Activated CD8-positive, alpha-beta T cell treated with anti-CD3 and anti-CD28 coated beads for 36 hours (primary cell): ENCODE results near the gene KRT80. TPM values are rescaled to one million over a fixed set of nuclear protein-coding genes. Genes with fewer than 3 reads are reported as not detected.

Source experiments
- ATAC-seq: fragments of 200-7000 bp; cut with Tn5 transposase; one replicate; pipeline ENCODE4 v1.10.0; 2021; ENCODE audit warnings: mild to moderate bottlenecking, moderate library complexity
- CTCF ChIA-PET: fragments of 350-600 bp; sonication (Branson Sonifier 250); formaldehyde crosslinking; loops from one replicate; lab custom pipeline; 2021; ENCODE audit warnings: antibody characterized with exemption; lab: Charles Lee
- POLR2A ChIA-PET: fragments of 350-600 bp; sonication (Branson Sonifier 250); formaldehyde crosslinking; loops from one replicate; lab custom pipeline; 2021; ENCODE audit warnings: antibody characterized with exemption; lab: Charles Lee
- DNase-seq: peaks from one replicate; pipeline ENCODE4 v3.0.0-alpha.2; 2020
- H3K27ac Mint-ChIP-seq: one replicate; pipeline ENCODE4 v1.8.0; 2021; ENCODE audit warnings: mild to moderate bottlenecking, mixed read lengths
- H3K27me3 Mint-ChIP-seq: one replicate; pipeline ENCODE4 v1.8.0; 2021; ENCODE audit warnings: mixed read lengths
- H3K36me3 Mint-ChIP-seq: one replicate; pipeline ENCODE4 v1.8.0; 2021; ENCODE audit warnings: low read depth, mixed read lengths
- H3K4me1 Mint-ChIP-seq: one replicate; pipeline ENCODE4 v1.8.0; 2021; ENCODE audit warnings: low read depth, mixed read lengths
- H3K4me3 Mint-ChIP-seq: one replicate; pipeline ENCODE4 v1.8.0; 2021; ENCODE audit warnings: mild to moderate bottlenecking, moderate library complexity, mixed read lengths
- H3K9me3 Mint-ChIP-seq: one replicate; pipeline ENCODE4 v1.8.0; 2021; ENCODE audit warnings: mixed read lengths
- intact Hi-C: fragments of 100-400 bp; cut with micrococcal nuclease; formaldehyde crosslinking; loops from one replicate; pipeline ENCODE4 v1.10.0; 2022
- total RNA-seq, 2 experiments: library from RNA; stranded (reverse); gene quantifications; one replicate each; pipeline ENCODE4 v1.2.3, GENCODE V29; 2021
- TF ChIP-seq, protein P1 (sequence below): fragments of 200-600 bp; IDR thresholded peaks from one replicate; pipeline ENCODE4 v1.8.0; 2022; ENCODE audit warnings: antibody characterized with exemption, mild to moderate bottlenecking

Gene KRT80
- total RNA-seq, 2 experiments from 2014 or later: not detected

DNA sequence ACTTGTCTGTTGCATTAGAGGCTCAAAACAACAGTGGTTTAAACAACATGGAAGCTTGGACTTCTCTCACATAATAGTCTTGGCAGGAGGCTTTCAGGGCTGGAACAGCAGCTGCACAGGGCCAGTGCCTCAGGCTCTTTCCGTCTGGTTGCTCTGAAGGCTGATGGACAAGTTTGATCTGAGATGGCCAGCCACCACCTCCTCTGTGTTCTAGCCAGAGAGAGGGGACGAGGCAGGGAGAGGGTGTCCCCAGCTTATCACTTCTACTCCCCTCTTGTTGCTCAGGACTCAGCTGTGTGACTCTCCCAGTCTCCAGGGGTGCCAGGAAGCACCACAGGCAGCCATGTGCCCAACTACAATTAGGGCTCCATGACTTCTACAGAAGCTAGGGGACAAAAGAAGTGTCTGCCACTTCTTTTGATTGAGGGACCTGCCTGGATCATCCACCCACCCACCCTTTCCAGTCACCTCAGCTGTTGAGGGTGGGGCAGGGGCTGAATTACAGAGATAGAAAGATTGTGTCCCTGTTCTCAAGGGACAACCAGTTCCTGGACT, 65.7 kb downstream of the KRT80 start:
- intact Hi-C loops: no loop called here
- CTCF ChIA-PET: interaction anchor here (0.8 to 10.9 kb wide), 5 partner anchors 10 to 247 kb away, joined by 3 to 313 read pairs (median 3); no protein-coding TSS in a partner anchor
- POLR2A ChIA-PET: no interaction called here
- DNase-seq (no peak), ATAC-seq (no peak)
- Mint-ChIP-seq H3K4me1 (no peaks in the 10 kb centered on the region), H3K9me3 (no peaks in the 10 kb centered on the region), H3K4me3 (no peak overlapping the region), H3K27me3 (peaks cover 21% of the 10 kb centered on the region), H3K27ac (no peak overlapping the region), H3K36me3 (no peaks in the 10 kb centered on the region)
- TF ChIP-seq, protein P1, sequence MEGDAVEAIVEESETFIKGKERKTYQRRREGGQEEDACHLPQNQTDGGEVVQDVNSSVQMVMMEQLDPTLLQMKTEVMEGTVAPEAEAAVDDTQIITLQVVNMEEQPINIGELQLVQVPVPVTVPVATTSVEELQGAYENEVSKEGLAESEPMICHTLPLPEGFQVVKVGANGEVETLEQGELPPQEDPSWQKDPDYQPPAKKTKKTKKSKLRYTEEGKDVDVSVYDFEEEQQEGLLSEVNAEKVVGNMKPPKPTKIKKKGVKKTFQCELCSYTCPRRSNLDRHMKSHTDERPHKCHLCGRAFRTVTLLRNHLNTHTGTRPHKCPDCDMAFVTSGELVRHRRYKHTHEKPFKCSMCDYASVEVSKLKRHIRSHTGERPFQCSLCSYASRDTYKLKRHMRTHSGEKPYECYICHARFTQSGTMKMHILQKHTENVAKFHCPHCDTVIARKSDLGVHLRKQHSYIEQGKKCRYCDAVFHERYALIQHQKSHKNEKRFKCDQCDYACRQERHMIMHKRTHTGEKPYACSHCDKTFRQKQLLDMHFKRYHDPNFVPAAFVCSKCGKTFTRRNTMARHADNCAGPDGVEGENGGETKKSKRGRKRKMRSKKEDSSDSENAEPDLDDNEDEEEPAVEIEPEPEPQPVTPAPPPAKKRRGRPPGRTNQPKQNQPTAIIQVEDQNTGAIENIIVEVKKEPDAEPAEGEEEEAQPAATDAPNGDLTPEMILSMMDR: no peak

DNA sequence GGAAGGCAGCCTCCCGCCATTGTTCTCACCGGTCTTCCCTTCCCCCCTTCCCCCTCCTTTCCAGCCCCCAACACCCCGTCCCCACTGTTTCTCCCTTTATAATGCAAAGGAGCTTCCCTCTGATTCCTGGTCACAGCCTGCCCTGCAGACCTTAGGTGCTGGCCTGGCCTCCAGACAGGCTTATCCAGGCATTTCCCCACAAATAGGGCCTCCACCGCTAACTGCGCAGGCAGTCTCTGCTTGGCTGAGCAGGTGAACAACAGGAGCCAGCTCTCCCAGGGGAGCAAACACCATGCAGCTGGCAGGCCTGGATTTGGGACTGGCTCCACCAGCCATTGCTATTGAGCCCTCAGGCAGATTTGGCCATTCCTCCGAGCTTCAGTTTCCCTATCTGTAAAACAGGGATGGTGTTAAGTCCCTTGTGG, 66.3 kb downstream of the KRT80 start:
- TF ChIP-seq, protein P1: no peak
- Mint-ChIP-seq H3K4me1 (no peaks in the 10 kb centered on the region), H3K36me3 (no peaks in the 10 kb centered on the region), H3K27ac (no peak overlapping the region), H3K9me3 (no peaks in the 10 kb centered on the region), H3K4me3 (no peak overlapping the region), H3K27me3 (peaks cover 24% of the 10 kb centered on the region)
- no peak for ATAC-seq
- ChIA-PET CTCF (interaction anchor here (0.8 to 10.9 kb wide), 6 partner anchors 9 to 745 kb away, joined by 3 to 313 read pairs (median 3); no protein-coding TSS in a partner anchor), POLR2A (no interaction called here)
- intact Hi-C loops: no loop called here
- DNase-seq: no peak

DNA sequence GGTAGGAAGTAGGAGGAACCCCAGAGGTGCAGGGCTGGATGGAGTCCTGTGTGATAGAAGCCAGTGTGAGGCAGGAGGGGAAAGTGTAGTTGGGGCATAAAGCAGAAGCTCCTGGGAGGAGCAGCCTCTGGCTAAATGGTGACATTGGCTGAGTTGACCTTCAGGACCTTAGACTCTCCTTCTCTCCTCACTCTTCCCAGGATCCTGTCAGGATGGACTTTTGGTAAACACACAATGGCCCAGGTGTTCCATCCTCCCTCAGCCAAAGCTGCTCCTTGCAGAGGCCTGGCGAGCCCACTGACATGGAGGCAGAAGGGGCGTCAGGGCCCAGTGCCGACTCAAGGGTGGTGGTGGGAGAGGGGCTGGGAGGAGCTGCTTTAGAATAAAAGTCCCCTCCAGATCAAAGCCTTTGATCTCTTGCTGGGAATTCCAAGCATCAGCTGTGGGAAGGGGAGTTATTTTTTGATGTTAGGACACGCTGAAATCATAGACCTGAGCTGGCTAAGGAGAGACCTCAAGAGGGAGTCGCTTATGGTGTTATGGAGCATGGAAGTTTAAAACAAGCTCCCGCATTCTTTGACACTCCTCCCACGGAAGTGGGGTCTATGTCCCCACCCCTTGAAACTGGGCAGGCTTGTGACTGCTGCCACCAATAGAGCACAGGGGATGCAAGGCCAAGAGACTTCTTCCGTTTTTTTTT, 68.2 kb downstream of the KRT80 start:
- ATAC-seq: no peak
- no peaks in the 10 kb centered on the region for H3K36me3 Mint-ChIP-seq
- intact Hi-C loops: loop anchor here (5.0 kb wide), 1 partner anchor 96 kb away; no protein-coding TSS in a partner anchor
- no peak overlapping the region for H3K27ac Mint-ChIP-seq
- peaks cover 32% of the 10 kb centered on the region for H3K27me3 Mint-ChIP-seq
- ChIA-PET CTCF (interaction anchor here (0.6 to 10.9 kb wide), 7 partner anchors 10 to 156 kb away, joined by 3 to 313 read pairs (median 4); no protein-coding TSS in a partner anchor), POLR2A (no interaction called here)
- no peak for DNase-seq
- H3K4me1 Mint-ChIP-seq: peaks cover 12% of the 10 kb centered on the region
- no peak overlapping the region for H3K4me3 Mint-ChIP-seq
- TF ChIP-seq, protein P1: no peak
- no peaks in the 10 kb centered on the region for H3K9me3 Mint-ChIP-seq

DNA sequence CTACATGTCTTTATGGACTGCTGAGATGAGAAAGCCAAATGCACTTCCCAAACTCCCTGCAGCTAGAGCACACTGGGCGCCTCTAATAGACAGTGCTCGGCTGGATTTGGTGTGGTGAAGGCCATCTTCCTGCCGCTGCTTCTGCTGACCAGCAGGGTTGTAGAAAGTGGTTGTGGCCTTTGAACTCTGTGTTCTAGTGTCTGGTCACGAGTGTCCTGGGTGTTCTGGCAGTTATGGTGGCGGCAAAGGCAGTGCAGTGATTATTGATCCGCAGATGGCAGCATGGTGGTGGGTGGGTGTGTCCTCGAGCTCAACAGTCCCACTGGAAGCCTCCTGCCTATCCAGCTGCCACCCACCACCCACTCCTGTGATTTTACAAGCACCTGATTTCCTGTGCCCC, 68.9 kb downstream of the KRT80 start:
- TF ChIP-seq, protein P1: no peak
- peaks cover 15% of the 10 kb centered on the region for H3K4me1 Mint-ChIP-seq
- H3K9me3 Mint-ChIP-seq: no peaks in the 10 kb centered on the region
- ATAC-seq (no peak), DNase-seq (no peak)
- no peak overlapping the region for H3K4me3 Mint-ChIP-seq
- CTCF ChIA-PET: interaction anchor here (0.8 to 10.9 kb wide), 6 partner anchors 10 to 755 kb away, joined by 3 to 313 read pairs (median 4); no protein-coding TSS in a partner anchor
- H3K36me3 Mint-ChIP-seq: no peaks in the 10 kb centered on the region
- H3K27ac Mint-ChIP-seq: no peak overlapping the region
- intact Hi-C loops: loop anchor here (5.0 kb wide), 1 partner anchor 96 kb away; no protein-coding TSS in a partner anchor
- peaks cover 32% of the 10 kb centered on the region for H3K27me3 Mint-ChIP-seq
- POLR2A ChIA-PET: no interaction called here

DNA sequence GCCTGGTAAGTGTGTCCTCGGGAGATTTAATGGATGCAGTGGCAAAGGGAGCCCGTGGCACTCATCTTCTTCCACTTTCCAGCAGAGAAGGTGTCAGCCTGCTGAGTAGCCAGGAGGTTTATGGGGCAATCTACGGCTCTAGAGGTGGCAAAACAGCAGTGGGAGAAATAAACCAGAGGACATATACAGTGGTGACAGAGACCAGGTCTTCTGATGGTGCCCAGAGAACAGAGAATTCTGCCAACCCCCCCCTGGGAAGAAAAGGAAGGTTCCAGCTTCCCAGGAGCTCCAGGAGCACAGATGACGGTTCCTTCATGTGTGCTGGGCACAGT, 69.3 kb downstream of the KRT80 start:
- no peak overlapping the region for H3K27ac Mint-ChIP-seq
- POLR2A ChIA-PET: no interaction called here
- H3K36me3 Mint-ChIP-seq: no peaks in the 10 kb centered on the region
- ATAC-seq (no peak), DNase-seq (no peak)
- CTCF ChIA-PET: interaction anchor here (0.8 to 10.9 kb wide), 6 partner anchors 16 to 756 kb away, joined by 3 to 313 read pairs (median 4); no protein-coding TSS in a partner anchor
- TF ChIP-seq, protein P1: no peak
- peaks cover 15% of the 10 kb centered on the region for H3K4me1 Mint-ChIP-seq
- no peak overlapping the region for H3K4me3 Mint-ChIP-seq
- no peaks in the 10 kb centered on the region for H3K9me3 Mint-ChIP-seq
- H3K27me3 Mint-ChIP-seq: peaks cover 32% of the 10 kb centered on the region
- intact Hi-C loops: loop anchor here (5.0 kb wide), 1 partner anchor 95 kb away; no protein-coding TSS in a partner anchor
